GF-D8 (cell line): ENCODE measurements around the gene AMH.
"Not testable (repeated sequence)": the region's sequence is repeated elsewhere in the genome, so short reads cannot be mapped to it uniquely, and the experiment has no call there.

ENCODE experiments used
- DNase-seq: peaks from one replicate; lab custom pipeline; 2025; lab: John Stamatoyannopoulos, UW

AMH gene

GRCh38 chr19:2249010-2249866 lies at the start of gene AMH:
Gene AMH (plus strand): TSS chr19:2249323. CDS start chr19:2249333, 10 bp downstream.
- DNase-seq = no peak

- no peak for DNase-seq
Measured at GRCh38 chr19:2199861-2200623, 49.1 kb upstream of the AMH start.

- not testable (repeated sequence) for DNase-seq
Measured at GRCh38 chr19:2200624-2201294, 48.4 kb upstream of the AMH start.

GRCh38 chr19:2201473-2202148 lies 47.5 kb upstream of the AMH start:
- no peak for DNase-seq

DNA sequence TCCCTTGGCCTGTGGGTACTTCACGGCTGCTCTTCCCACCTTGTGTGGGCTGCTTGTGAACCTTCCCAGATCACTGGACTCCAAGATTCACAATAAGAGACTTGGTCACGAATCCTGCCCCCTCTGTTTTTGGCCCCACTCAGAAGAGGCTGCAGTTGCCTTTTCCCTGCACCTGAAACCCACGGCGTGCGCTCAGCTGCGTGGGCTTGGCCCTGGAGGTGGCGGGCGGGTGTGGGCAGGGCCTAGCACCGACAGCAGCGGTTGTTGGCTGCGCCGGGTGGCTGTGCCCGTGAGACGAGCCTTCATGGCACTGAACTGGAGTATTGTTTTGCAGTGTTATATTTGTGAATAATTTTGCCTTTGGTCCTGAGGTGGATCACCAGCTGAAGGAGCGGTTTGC lies 46.8 kb upstream of the AMH start:
- no peak for DNase-seq

GRCh38 chr19:2207008-2207407 lies 42.1 kb upstream of the AMH start:
- no peak for DNase-seq

- DNase-seq = no peak
Measured at GRCh38 chr19:2207991-2208860, 40.9 kb upstream of the AMH start.

GRCh38 chr19:2208975-2209374 lies 40.1 kb upstream of the AMH start:
- DNase-seq = no peak

DNA sequence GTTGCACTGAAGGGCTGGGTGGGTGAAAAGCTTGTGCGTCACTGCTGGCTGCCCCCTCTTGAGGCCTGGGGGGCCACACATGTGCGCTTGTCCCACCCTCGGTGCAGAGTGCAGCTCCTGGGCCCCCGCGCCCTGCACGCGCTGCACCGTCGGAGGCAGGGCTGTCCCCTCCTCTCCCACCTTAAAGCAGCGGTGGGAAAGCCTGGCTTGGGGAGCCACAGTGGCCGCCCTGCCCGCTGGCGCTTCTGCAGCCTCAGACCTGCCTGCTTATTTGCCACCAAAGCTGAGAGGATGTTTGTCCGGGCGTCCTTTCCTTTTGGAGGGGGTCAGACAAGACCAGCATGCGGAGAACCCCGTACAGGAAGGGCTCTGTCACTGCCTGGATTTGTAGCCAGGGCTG lies 39.7 kb upstream of the AMH start:
- DNase-seq = no peak

GRCh38 chr19:2210206-2210605 lies 38.9 kb upstream of the AMH start:
- DNase-seq = no peak

DNA sequence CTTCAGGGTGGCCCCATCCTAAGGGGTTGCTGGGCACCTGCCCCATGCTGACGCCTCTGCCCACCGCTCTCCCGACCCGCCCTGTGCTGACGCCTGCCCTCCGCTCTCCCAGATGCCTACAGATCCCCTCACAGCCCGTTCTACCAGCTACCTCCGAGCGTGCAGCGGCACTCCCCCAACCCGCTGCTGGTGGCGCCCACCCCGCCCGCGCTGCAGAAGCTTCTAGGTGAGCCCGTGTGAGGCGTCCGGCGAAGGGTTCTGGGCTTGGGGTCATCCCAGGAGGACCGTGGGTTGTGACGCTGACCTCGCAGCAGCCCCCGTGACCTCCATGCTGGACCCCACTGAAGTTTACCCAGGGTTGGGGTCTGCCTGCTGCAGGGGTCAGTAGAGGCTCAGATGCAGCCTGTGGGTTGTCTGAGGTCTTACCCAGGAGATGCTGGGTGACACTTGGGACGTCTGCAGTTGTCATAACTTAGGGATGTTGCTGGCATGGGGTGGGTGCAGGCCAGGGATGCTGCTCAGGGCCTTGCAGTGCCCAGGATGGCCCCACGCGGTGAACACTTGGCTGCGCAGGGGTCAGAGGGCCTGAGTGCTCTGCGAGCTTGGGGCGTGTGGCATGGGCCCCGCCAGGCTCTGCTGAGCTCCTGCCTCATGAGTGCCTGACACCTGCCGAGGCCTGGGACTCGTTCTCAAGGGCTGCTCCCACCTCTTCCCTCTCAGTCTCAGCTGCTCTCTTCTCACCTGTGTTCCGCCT lies 38.0 kb upstream of the AMH start:
- DNase-seq = no peak

GRCh38 chr19:2212861-2213711 lies 36.0 kb upstream of the AMH start:
- no peak for DNase-seq

- DNase-seq = no peak
Measured at GRCh38 chr19:2213799-2214198, 35.3 kb upstream of the AMH start.

- no peak for DNase-seq
Measured at GRCh38 chr19:2214251-2214650, 34.9 kb upstream of the AMH start.

GRCh38 chr19:2215281-2215751 lies 33.8 kb upstream of the AMH start:
- no peak for DNase-seq

DNA sequence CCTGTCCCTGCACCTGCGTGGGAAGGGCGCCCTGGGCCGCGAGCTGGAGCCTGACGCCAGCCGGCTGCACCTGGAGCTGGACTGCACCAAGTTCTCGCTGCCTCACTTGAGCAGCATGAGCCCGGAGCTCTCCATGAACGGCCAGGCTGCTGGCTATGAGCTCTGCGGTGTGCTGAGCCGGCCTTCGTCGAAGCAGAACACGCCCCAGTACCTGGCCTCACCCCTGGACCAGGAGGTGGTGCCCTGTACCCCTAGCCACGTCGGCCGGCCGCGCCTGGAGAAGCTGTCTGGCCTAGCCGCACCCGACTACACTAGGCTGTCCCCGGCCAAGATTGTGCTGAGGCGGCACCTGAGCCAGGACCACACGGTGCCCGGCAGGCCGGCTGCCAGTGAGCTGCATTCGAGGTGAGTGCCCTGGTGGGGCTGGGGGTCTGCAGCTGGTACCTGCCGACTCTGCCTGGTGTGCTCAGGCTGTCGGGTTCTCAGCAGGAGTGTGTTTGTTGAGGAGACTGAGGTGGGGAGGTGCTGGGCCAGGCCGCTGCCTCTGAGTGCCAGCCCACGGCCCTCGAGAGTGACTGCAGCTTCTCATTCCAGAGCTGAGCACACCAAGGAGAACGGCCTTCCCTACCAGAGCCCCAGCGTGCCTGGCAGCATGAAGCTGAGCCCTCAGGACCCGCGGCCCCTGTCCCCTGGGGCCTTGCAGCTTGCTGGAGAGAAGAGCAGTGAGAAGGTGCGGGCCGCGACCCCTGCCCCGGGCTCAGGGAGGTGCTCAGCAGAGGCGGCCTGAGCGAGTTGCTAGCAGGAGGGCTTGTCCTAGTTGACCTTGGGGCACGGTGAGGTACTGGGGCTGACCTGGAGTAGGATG lies 32.5 kb upstream of the AMH start:
- DNase-seq = no peak

GRCh38 chr19:2217591-2217990 lies 31.5 kb upstream of the AMH start:
- DNase-seq = no peak

GRCh38 chr19:2219726-2220125 lies 29.4 kb upstream of the AMH start:
- DNase-seq = no peak
